Liver (tissue), 9 donors: ENCODE results near the gene SCML1. TPM values are rescaled to one million over a fixed set of nuclear protein-coding genes. Genes with fewer than 3 reads are reported as not detected.

ENCODE experiments used
- DNase-seq: peaks from one replicate; pipeline ENCODE4 v3.0.0-alpha.2; 2017; ENCODE audit warnings: low spot score
- H3K27ac ChIP-seq, 2 donors: one replicate each; pipeline ENCODE4 v1.7.0; 2013; ENCODE audit warnings: inconsistent platforms in 2 of 2, low read length in 2 of 2, control low read depth in 1 of 2, low read depth in 1 of 2, mild to moderate bottlenecking in 1 of 2
- H3K27me3 ChIP-seq, 4 donors: one replicate each; pipeline versions ENCODE4 v1.6.1 to v1.7.0; 2013; ENCODE audit warnings: low read length in 3 of 4, inconsistent platforms in 1 of 4, mild to moderate bottlenecking in 1 of 4, moderate library complexity in 1 of 4; ENCODE audit not compliant: control insufficient read depth in 4 of 4, insufficient read depth in 4 of 4
- H3K36me3 ChIP-seq, 4 donors: one replicate each; pipeline versions ENCODE4 v1.6.1 to v1.7.0; 2013; ENCODE audit warnings: low read length in 3 of 4, mild to moderate bottlenecking in 3 of 4, low read depth in 1 of 4, moderate library complexity in 1 of 4; ENCODE audit not compliant: control insufficient read depth in 4 of 4, insufficient read depth in 3 of 4
- H3K4me1 ChIP-seq, 4 donors: one replicate each; pipeline versions ENCODE4 v1.6.1 to v1.7.0; 2013; ENCODE audit warnings: low read length in 3 of 4, mild to moderate bottlenecking in 3 of 4, moderate library complexity in 1 of 4; ENCODE audit not compliant: control insufficient read depth in 4 of 4, insufficient read depth in 4 of 4
- H3K4me3 ChIP-seq, 3 donors: one replicate each; pipeline versions ENCODE4 v1.6.1 to v1.7.0; 2013; ENCODE audit warnings: low read length in 3 of 3, control low read depth in 1 of 3, low read depth in 1 of 3, mild to moderate bottlenecking in 1 of 3
- H3K9ac ChIP-seq, 2 donors: one replicate each; pipeline ENCODE4 v1.7.0; 2013; ENCODE audit warnings: low read length in 2 of 2, mild to moderate bottlenecking in 2 of 2, moderate library complexity in 2 of 2, control low read depth in 1 of 2, low read depth in 1 of 2
- H3K9me3 ChIP-seq, 4 donors: one replicate each; pipeline versions ENCODE4 v1.6.1 to v1.7.0; 2013; ENCODE audit warnings: low read length in 3 of 4; ENCODE audit not compliant: control insufficient read depth in 4 of 4
- EGR1 ChIP-seq, 2 donors: IDR thresholded peaks; 2 replicates each; pipeline ENCODE4 v1.6.1; 2016 to 2018; ENCODE audit warnings: antibody characterized with exemption in 2 of 2, low read depth in 2 of 2
- FOXA1 ChIP-seq: IDR thresholded peaks from 2 replicates; pipeline ENCODE4 v1.6.1; 2016; ENCODE audit warnings: antibody characterized with exemption
- FOXA2 ChIP-seq: IDR thresholded peaks from 2 replicates; pipeline ENCODE4 v1.6.1; 2016; ENCODE audit warnings: antibody characterized with exemption
- GABPA ChIP-seq, 2 donors: IDR thresholded peaks in 1 of 2; conservative IDR thresholded peaks in 1 of 2; 2 replicates each; pipeline ENCODE4 v1.6.1; 2016; ENCODE audit warnings: antibody characterized with exemption in 2 of 2, mild to moderate bottlenecking in 1 of 2, moderate library complexity in 1 of 2
- HNF4A ChIP-seq, 2 donors: conservative IDR thresholded peaks; 2 replicates each; pipeline ENCODE4 v1.6.1; 2016; ENCODE audit warnings: antibody characterized with exemption in 2 of 2, mild to moderate bottlenecking in 2 of 2
- JUND ChIP-seq, 2 donors: IDR thresholded peaks; 2 replicates each; pipeline ENCODE4 v1.6.1; 2016; ENCODE audit warnings: antibody characterized with exemption in 2 of 2
- RXRA ChIP-seq, 2 donors: IDR thresholded peaks; 2 replicates each; pipeline ENCODE4 v1.6.1; 2017 to 2018; ENCODE audit warnings: antibody characterized with exemption in 2 of 2, mild to moderate bottlenecking in 1 of 2
- TAF1 ChIP-seq: conservative IDR thresholded peaks from 2 replicates; pipeline ENCODE4 v1.6.1; 2016; ENCODE audit warnings: antibody characterized with exemption, mild to moderate bottlenecking
- WGBS: extraction: QIAGEN DNeasy Blood & Tissue Kit; methylation state at CpG from one replicate; pipeline ENCODE4 v1.1.7; 2013; 5-methylcytosine and 5-hydroxymethylcytosine counted together
- polyA plus RNA-seq, 2 donors: library from polyadenylated mRNA; stranded (reverse) in 1 of 2; unstranded in 1 of 2; fragments of 200-250 nt in 1 of 2; fragments of >200 nt in 1 of 2; fragmentation: Nextera tagmentation in 1 of 2; extraction: Ambion mirVana in 1 of 2; gene quantifications; one replicate each; pipeline versions ENCODE4 v1.2.1 to v1.2.3, GENCODE V29; 2013 to 2015
- total RNA-seq, 2 donors: library from RNA; depleted of rRNA; stranded (reverse); fragments of >200 nt; gene quantifications; one replicate each; pipeline ENCODE4 v1.2.3, GENCODE V29; 2014
- TF ChIP-seq, protein P1 (sequence below): fragments of 150-350 bp; IDR thresholded peaks from 2 replicates; pipeline ENCODE4 v1.5.1; 2017; ENCODE audit warnings: improper control_type of control experiment, low read depth, low read length; ENCODE audit not compliant: missing input control
- TF ChIP-seq, protein P2 (sequence below): IDR thresholded peaks from 2 replicates; pipeline ENCODE4 v1.6.1; 2016; ENCODE audit warnings: antibody characterized with exemption
- TF ChIP-seq, protein P3 (sequence below): IDR thresholded peaks from 2 replicates; pipeline ENCODE4 v1.6.1; 2016; ENCODE audit warnings: antibody characterized with exemption
- donor health status: healthy.
- donor health status: healthy.
- donor health status: healthy.
- donor health status: healthy.
- donor health status: healthy.

The SCML1 gene
- total and polyA plus RNA-seq, 4 donors, result 7.9 to 17.9 (median 14.9) TPM

DNA sequence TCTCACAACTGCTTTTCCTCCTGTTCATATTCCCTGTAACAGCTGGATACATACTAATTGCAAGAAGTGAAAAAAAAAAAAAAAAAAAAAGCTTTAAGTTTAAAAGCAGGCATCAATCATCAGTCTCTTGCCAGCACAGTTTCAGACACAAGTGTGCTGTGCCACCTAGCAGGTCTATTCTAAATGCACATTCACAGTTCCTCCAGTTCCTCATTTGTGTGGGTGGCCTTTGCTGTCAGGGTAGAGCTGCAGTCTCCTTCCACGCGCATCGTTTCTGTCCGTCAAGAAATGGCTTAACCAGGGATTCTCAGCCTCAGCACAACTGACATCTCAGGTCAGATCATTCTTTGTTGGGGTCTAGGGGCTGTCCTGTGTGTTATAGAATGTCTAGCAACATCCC is 61.6 kb downstream of the SCML1 start (continued):
- TF ChIP-seq, protein P1, sequence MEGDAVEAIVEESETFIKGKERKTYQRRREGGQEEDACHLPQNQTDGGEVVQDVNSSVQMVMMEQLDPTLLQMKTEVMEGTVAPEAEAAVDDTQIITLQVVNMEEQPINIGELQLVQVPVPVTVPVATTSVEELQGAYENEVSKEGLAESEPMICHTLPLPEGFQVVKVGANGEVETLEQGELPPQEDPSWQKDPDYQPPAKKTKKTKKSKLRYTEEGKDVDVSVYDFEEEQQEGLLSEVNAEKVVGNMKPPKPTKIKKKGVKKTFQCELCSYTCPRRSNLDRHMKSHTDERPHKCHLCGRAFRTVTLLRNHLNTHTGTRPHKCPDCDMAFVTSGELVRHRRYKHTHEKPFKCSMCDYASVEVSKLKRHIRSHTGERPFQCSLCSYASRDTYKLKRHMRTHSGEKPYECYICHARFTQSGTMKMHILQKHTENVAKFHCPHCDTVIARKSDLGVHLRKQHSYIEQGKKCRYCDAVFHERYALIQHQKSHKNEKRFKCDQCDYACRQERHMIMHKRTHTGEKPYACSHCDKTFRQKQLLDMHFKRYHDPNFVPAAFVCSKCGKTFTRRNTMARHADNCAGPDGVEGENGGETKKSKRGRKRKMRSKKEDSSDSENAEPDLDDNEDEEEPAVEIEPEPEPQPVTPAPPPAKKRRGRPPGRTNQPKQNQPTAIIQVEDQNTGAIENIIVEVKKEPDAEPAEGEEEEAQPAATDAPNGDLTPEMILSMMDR, result no peak
- TF ChIP-seq FOXA2 (no peak), JUND (IDR thresholded peaks at IDR 0.05) (no peak)

DNA sequence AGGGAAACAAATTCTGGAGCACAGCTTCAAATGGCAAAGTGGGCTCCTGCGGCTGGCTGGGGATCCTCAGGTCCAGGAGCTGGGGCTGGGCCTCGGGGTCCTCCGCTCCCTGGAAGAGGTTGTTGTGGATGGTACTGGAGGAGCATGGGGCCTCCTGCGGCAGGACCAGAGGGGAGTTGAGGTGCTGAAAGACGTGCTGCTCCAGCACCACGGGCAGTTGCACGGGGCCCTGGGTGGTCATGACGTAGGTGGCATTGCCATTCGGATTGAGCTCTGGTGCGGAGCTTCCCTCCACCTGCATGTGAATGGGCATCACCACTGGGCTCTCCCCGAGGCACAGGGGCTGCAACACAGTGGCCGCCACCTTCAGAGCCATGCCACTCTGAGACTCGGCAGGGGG is 64.1 kb downstream of the SCML1 start:
- no peaks in the 10 kb centered on the region for H3K9me3 ChIP-seq
- no peak overlapping the region for H3K9ac ChIP-seq
- no peaks in the 10 kb centered on the region for H3K36me3 ChIP-seq
- no peak overlapping the region for H3K4me3 ChIP-seq
- no peaks in the 10 kb centered on the region for H3K27me3 ChIP-seq
- no peak overlapping the region for H3K27ac ChIP-seq
- DNase-seq, result no peak
- TF ChIP-seq TAF1, result no peak
- TF ChIP-seq, protein P1, result no peak
- TF ChIP-seq, protein P2, sequence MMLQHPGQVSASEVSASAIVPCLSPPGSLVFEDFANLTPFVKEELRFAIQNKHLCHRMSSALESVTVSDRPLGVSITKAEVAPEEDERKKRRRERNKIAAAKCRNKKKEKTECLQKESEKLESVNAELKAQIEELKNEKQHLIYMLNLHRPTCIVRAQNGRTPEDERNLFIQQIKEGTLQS, result no peak
- 97% methylated on average over 13 of the region's 13 CpGs for WGBS
- no peaks in the 10 kb centered on the region for H3K4me1 ChIP-seq

DNA sequence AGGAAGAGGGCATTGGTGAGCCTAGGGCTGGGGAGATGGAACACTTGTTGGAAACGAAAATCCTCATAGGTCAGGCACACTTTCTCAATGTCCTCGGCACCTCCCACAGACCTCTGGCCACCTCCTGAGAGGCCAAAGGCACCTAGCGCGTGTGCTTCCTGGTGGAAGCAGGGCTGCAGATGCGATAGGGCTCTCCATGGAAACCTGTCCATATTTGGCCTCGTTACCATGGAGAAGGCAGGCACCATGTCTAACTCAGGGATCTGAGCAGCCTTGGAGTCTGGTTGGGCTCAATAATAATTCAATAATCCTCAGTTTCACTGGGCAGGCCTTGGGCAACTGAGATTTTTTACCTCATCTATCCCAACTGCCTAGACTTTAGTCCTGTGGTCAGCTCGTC is 65.5 kb downstream of the SCML1 start:
- Histone ChIP-seq H3K36me3 (no peaks in the 10 kb centered on the region), H3K4me1 (no peaks in the 10 kb centered on the region), H3K9me3 (no peaks in the 10 kb centered on the region), H3K27ac (no peak overlapping the region), H3K27me3 (no peaks in the 10 kb centered on the region), H3K4me3 (no peak overlapping the region), H3K9ac (no peak overlapping the region)
- WGBS, result 88% methylated on average over 7 of the region's 7 CpGs
- TF ChIP-seq, protein P3, sequence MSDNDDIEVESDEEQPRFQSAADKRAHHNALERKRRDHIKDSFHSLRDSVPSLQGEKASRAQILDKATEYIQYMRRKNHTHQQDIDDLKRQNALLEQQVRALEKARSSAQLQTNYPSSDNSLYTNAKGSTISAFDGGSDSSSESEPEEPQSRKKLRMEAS, result no peak
- TF ChIP-seq JUND (IDR thresholded peaks at IDR 0.05) (no peak), EGR1 (IDR thresholded peaks at IDR 0.05; ENCODE audit: low read depth in 2 of 2) (no peak), RXRA (IDR thresholded peaks at IDR 0.05) (no peak), HNF4A (conservative IDR thresholded peaks at IDR 0.05) (no peak)
- no peak for DNase-seq

DNA sequence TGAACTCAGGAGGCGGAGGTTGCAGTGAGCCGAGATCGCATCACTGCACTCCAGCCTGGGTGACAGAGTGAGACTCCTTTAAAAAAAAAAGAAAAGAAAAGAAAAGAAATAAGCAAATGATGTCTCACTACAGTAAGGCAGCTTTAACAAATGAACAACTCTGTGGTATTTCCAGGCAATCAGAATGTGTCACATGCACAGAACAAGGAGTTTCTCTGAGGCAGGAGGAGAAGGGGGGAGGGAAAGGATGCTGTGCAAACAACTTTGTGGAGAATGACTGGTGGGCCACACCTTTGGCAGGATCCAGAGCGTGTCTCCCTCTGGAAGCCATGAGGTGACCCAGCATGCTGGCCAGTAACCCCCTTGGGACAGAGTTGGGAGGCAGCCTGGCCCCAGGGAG is 66.2 kb downstream of the SCML1 start:
- Histone ChIP-seq H3K27me3 (no peaks in the 10 kb centered on the region), H3K4me3 (no peak overlapping the region), H3K9ac (no peak overlapping the region), H3K27ac (no peak overlapping the region), H3K36me3 (no peaks in the 10 kb centered on the region), H3K9me3 (no peaks in the 10 kb centered on the region), H3K4me1 (no peaks in the 10 kb centered on the region)
- WGBS, result 93% methylated on average over 4 of the region's 4 CpGs
- TF ChIP-seq FOXA1, result no peak
- no peak for TF ChIP-seq EGR1 (IDR thresholded peaks at IDR 0.05; ENCODE audit: low read depth in 2 of 2)
- TF ChIP-seq GABPA (IDR thresholded peaks at IDR 0.05 in 1 of 2, conservative IDR thresholded peaks at IDR 0.05 in 1 of 2), result no peak
- TF ChIP-seq, protein P3, result no peak
- DNase-seq, result no peak

Other genes with a start within 250 kb of the SCML1 start
- under 1 TPM; 0.14 to 0.59 TPM for gene RAI2, start 123.8 kb downstream of the SCML1 start, total RNA-seq
- gene RAI2, start 123.8 kb downstream of the SCML1 start, polyA plus RNA-seq, result 1 to 10 TPM; 1.4 to 1.8 TPM